Activated CD4-positive, alpha-beta T cell treated with anti-CD3 and anti-CD28 coated beads for 36 hours (primary cell): ENCODE data around the gene PKP3. TPM values are rescaled to one million over a fixed set of nuclear protein-coding genes. Genes with fewer than 3 reads are reported as not detected.
"Not testable (repeated sequence)": the region's sequence is repeated elsewhere in the genome, so short reads cannot be mapped to it uniquely, and the experiment has no call there.

ENCODE experiments used
- ATAC-seq: fragments of 200-7000 bp; cut with Tn5 transposase; one replicate; pipeline ENCODE4 v1.10.0; 2021; ENCODE audit warnings: mild to moderate bottlenecking, moderate library complexity
- CTCF ChIA-PET: fragments of 350-600 bp; sonication (Branson Sonifier 250); formaldehyde crosslinking; loops from one replicate; lab custom pipeline; 2021; ENCODE audit warnings: antibody characterized with exemption; lab: Charles Lee
- POLR2A ChIA-PET: fragments of 350-600 bp; sonication (Branson Sonifier 250); formaldehyde crosslinking; loops from one replicate; lab custom pipeline; 2021; ENCODE audit warnings: antibody characterized with exemption, inconsistent platforms; lab: Charles Lee
- DNase-seq: peaks from one replicate; pipeline ENCODE4 v3.0.0-alpha.2; 2020
- H3K27ac Mint-ChIP-seq: one replicate; pipeline ENCODE4 v1.8.0; 2021; ENCODE audit warnings: mixed read lengths
- H3K27me3 Mint-ChIP-seq: one replicate; pipeline ENCODE4 v1.8.0; 2021; ENCODE audit warnings: mixed read lengths
- H3K36me3 Mint-ChIP-seq: one replicate; pipeline ENCODE4 v1.8.0; 2021; ENCODE audit warnings: low read depth, mixed read lengths
- H3K4me1 Mint-ChIP-seq: one replicate; pipeline ENCODE4 v1.8.0; 2021; ENCODE audit warnings: mixed read lengths
- H3K4me3 Mint-ChIP-seq: one replicate; pipeline ENCODE4 v1.8.0; 2021; ENCODE audit warnings: mild to moderate bottlenecking, moderate library complexity, mixed read lengths
- H3K9me3 Mint-ChIP-seq: one replicate; pipeline ENCODE4 v1.8.0; 2021; ENCODE audit warnings: low read depth, mixed read lengths
- intact Hi-C, 2 experiments: fragments of 100-400 bp; cut with DNase I in 1 of 2; cut with micrococcal nuclease in 1 of 2; formaldehyde crosslinking; loops; one replicate each; pipeline versions ENCODE4 v1.14.2 to v1.15.1; 2022 to 2024; cut with DNase I, micrococcal nuclease
- total RNA-seq, 2 experiments: library from RNA; stranded (reverse); gene quantifications; one replicate each; pipeline ENCODE4 v1.2.3, GENCODE V29; 2021

The PKP3 gene
- total RNA-seq, 2 experiments from 2014 or later, result 0.07 to 0.18 TPM

DNA sequence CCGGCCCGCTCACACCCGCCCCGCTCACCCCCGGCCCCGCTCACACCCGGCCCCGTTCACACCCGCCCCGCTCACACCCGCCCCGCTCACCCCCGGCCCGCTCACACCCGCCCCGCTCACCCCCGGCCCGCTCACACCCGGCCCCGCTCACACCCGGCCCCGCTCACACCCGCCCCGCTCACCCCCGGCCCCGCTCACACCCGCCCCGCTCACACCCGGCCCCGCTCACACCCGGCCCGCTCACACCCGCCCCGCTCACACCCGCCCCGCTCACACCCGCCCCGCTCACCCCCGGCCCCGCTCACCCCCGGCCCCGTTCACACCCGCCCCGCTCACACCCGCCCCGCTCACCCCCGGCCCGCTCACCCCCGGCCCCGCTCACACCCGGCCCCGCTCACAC is 7.2 kb downstream of the PKP3 start:
- H3K36me3 Mint-ChIP-seq, DNase-seq, H3K9me3 Mint-ChIP-seq, POLR2A ChIA-PET, H3K27me3 Mint-ChIP-seq, CTCF ChIA-PET, H3K4me3 Mint-ChIP-seq, ATAC-seq, intact Hi-C loops, H3K27ac Mint-ChIP-seq, H3K4me1 Mint-ChIP-seq: not testable (repeated sequence)

DNA sequence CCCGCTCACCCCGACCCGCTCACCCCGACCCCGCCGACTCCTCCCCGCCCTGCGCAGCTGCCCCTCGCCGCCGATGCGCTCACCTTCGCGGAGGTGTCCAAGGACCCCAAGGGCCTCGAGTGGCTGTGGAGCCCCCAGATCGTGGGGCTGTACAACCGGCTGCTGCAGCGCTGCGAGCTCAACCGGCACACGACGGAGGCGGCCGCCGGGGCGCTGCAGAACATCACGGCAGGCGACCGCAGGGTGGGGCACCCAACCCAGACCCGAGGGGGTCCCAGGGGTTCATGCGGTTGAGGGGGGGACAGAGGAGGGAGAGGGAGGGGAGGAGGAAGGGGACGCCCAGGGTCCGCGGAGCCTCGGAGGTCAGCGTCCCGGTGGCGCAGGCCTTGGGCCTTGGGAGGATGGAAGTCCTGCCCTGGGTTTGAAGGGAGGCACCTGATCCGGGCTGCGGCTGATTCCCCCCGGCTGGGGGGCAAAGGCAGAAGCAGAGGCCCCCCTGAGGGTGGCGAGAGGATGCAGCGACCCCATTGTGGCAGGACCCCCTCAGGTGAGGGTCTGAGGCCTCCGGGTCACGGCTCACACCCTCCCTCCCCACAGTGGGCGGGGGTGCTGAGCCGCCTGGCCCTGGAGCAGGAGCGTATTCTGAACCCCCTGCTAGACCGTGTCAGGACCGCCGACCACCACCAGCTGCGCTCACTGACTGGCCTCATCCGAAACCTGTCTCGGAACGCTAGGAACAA is 9.2 kb downstream of the PKP3 start:
- no peaks in the 10 kb centered on the region for H3K9me3 Mint-ChIP-seq
- DNase-seq (no peak), ATAC-seq (no peak)
- H3K4me1 Mint-ChIP-seq, result peaks cover 9% of the 10 kb centered on the region
- POLR2A ChIA-PET, result interaction anchor here (0.6 kb wide), 1 partner anchor 73 kb away, joined by 3 read pairs; no protein-coding TSS in a partner anchor
- no peak overlapping the region for H3K27ac Mint-ChIP-seq
- intact Hi-C loops, result no loop called here
- H3K4me3 Mint-ChIP-seq, result no peak overlapping the region
- CTCF ChIA-PET, result interaction anchor here (0.5 kb wide), 1 partner anchor 19 kb away, joined by 3 read pairs; no protein-coding TSS in a partner anchor
- H3K27me3 Mint-ChIP-seq, result peaks cover 8% of the 10 kb centered on the region
- H3K36me3 Mint-ChIP-seq, result peaks cover 3% of the 10 kb centered on the region

DNA sequence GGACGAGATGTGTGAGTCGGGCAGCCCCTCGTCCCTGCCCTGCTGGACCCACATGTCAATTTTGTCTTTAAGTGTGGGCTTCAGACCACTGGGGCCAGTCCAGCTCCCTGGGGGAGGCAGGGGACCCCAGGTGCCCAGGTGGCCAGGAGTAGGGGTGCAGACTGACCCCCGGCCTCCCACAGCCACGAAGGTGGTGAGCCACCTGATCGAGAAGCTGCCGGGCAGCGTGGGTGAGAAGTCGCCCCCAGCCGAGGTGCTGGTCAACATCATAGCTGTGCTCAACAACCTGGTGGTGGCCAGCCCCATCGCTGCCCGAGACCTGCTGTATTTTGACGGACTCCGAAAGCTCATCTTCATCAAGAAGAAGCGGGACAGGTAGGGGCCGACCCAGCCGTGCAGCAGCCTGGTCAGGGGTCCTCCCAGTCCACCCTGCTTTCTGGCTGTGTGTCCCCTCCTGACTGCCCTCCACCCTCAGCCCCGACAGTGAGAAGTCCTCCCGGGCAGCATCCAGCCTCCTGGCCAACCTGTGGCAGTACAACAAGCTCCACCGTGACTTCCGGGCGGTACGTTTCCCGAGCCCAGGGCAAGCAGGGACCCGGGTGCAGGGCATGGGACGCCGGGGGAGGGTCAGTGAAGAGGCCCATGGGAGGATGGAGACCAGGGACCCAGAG is 9.9 kb downstream of the PKP3 start:
- peaks cover 9% of the 10 kb centered on the region for H3K4me1 Mint-ChIP-seq
- H3K36me3 Mint-ChIP-seq, result no peaks in the 10 kb centered on the region
- ATAC-seq, result no peak
- DNase-seq, result no peak
- no peaks in the 10 kb centered on the region for H3K9me3 Mint-ChIP-seq
- CTCF ChIA-PET, result interaction anchor here (0.5 to 0.6 kb wide), 2 partner anchors 18 to 289 kb away, joined by 3 read pairs; no protein-coding TSS in a partner anchor
- no peak overlapping the region for H3K4me3 Mint-ChIP-seq
- peaks cover 5% of the 10 kb centered on the region for H3K27me3 Mint-ChIP-seq
- H3K27ac Mint-ChIP-seq, result no peak overlapping the region
- intact Hi-C loops, result no loop called here
- POLR2A ChIA-PET, result interaction anchor here (0.6 kb wide), 1 partner anchor 73 kb away, joined by 3 read pairs; no protein-coding TSS in a partner anchor

DNA sequence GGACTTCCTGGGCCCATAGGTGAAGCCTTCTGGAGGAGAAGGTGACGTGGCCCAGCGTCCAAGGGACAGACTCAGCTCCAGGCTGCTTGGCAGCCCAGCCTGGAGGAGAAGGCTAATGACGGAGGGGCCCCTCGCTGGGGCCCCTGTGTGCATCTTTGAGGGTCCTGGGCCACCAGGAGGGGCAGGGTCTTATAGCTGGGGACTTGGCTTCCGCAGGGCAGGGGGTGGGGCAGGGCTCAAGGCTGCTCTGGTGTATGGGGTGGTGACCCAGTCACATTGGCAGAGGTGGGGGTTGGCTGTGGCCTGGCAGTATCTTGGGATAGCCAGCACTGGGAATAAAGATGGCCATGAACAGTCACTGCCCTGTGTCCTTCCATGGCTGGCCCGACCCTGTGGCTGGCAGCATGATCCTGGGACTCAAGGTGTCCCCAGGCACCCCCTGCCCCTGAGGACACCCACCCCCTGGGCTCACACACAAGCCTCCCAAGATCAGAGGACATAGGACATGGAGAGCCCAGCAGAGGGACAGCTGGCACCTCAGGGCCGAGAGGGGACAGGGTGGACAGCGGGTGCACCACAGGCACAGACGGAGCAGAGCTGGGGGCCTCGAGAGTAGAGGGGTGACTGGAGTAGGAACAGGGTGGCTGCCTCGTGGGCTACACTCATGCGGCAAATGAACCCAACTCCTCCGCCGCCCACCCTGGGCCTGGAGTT is 10.7 kb downstream of the PKP3 start:
- ChIA-PET POLR2A (no interaction called here), CTCF (no interaction called here)
- Mint-ChIP-seq H3K4me3 (no peak overlapping the region), H3K36me3 (no peaks in the 10 kb centered on the region), H3K9me3 (no peaks in the 10 kb centered on the region), H3K27me3 (peaks cover 2% of the 10 kb centered on the region), H3K4me1 (peaks cover 7% of the 10 kb centered on the region), H3K27ac (no peak overlapping the region)
- ATAC-seq (no peak), DNase-seq (no peak)
- intact Hi-C loops, result no loop called here

DNA sequence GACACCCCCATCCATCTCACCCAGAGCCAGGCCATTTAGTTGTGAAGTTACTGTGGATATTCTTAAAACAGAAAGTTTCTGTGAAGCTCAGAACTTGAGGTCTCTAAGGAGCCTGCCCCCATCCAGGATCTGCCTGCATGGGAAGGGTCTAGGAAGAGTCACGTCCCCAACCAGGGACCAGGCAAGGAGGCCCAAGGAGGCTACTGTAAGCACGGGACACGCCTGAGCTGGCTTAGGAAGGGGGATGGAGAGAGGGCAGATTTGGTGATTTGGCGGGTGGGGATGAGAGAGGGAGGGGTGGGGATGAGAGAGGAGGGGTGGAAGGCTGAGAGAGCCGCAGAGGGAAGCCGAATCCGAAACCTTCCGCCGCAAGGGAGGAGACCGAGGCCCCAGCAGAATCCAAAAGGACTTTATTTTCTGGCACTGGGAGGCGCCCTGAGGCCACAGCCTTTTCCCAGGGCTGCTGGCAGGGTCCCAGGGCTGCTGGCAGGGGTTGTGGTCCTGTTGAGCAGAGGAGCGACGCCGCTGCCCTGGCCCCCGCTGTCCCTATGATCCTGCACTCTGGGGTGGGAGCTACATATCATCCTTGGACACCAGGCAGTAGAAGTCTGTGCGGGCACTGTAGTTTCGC is 11.4 kb downstream of the PKP3 start:
- ATAC-seq, result no peak
- DNase-seq, result no peak
- CTCF ChIA-PET, result interaction anchor here (0.9 kb wide), 1 partner anchor 9 kb away, joined by 4 read pairs; no protein-coding TSS in a partner anchor
- peak overlapping the region; percentile 13 for H3K27ac Mint-ChIP-seq
- H3K27me3 Mint-ChIP-seq, result no peaks in the 10 kb centered on the region
- H3K4me1 Mint-ChIP-seq, result peaks cover 5% of the 10 kb centered on the region
- H3K36me3 Mint-ChIP-seq, result no peaks in the 10 kb centered on the region
- POLR2A ChIA-PET, result interaction anchor here (1.0 kb wide), 1 partner anchor 11 kb away, joined by 3 read pairs; no protein-coding TSS in a partner anchor
- H3K9me3 Mint-ChIP-seq, result no peaks in the 10 kb centered on the region
- H3K4me3 Mint-ChIP-seq, result peak overlapping the region; percentile 18
- intact Hi-C loops, result no loop called here

DNA sequence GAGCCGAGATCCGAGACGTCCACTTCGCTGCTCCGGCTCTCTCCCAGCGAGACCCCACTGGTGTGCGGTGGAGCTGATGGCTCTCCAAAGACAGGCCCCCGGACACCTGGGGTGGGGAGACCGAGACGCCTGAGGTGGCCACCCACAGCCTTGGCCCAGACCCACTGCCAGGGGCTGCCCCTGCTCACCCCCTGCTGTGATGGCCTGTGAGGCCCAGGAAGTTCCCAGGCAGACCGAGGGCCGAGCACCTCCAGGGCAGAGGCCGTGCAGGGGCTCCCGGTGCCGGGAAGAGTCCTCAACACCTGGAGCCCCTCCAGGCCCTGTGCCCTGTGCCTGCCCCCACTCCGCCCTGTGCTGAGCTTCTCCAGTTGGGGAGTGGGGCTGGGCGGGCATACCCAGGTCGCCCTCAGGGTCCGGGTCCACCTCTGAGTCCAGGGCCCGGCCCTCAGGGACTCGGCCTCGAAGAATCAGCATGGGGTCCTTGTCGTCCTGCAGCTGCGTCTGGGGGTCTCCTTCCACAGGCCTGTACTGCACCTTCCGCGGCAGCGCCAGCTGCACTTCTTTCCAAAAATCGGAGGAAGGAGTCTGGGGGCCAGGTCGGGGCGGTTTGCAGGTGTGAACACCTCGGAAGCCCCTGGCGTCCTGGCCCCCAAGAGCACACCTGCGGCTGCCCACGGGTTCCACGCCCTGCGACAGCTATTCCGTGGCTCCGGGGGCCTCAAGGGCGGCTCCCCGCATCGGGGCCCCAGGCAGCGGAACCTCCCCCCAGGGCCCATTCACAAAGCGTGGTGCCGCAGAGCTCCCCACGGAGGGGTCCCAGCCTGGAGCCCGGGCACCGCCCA is 12.2 kb downstream of the PKP3 start:
- Mint-ChIP-seq H3K4me3 (no peak overlapping the region), H3K27me3 (no peaks in the 10 kb centered on the region), H3K4me1 (peaks cover 5% of the 10 kb centered on the region), H3K27ac (peak overlapping the region; percentile 13), H3K36me3 (no peaks in the 10 kb centered on the region), H3K9me3 (no peaks in the 10 kb centered on the region)
- ChIA-PET CTCF (interaction anchor here (0.5 to 1.6 kb wide), 6 partner anchors 9 to 155 kb away, joined by 3 to 7 read pairs (median 4); no protein-coding TSS in a partner anchor), POLR2A (interaction anchor here (1.0 to 1.3 kb wide), 2 partner anchors 9 to 11 kb away, joined by 3 to 4 read pairs; no protein-coding TSS in a partner anchor)
- ATAC-seq, result no peak
- no peak for DNase-seq
- intact Hi-C loops, result loop anchor here in 1 of 2 experiments (2.0 kb wide), 1 partner anchor 43 kb away; no protein-coding TSS in a partner anchor

DNA sequence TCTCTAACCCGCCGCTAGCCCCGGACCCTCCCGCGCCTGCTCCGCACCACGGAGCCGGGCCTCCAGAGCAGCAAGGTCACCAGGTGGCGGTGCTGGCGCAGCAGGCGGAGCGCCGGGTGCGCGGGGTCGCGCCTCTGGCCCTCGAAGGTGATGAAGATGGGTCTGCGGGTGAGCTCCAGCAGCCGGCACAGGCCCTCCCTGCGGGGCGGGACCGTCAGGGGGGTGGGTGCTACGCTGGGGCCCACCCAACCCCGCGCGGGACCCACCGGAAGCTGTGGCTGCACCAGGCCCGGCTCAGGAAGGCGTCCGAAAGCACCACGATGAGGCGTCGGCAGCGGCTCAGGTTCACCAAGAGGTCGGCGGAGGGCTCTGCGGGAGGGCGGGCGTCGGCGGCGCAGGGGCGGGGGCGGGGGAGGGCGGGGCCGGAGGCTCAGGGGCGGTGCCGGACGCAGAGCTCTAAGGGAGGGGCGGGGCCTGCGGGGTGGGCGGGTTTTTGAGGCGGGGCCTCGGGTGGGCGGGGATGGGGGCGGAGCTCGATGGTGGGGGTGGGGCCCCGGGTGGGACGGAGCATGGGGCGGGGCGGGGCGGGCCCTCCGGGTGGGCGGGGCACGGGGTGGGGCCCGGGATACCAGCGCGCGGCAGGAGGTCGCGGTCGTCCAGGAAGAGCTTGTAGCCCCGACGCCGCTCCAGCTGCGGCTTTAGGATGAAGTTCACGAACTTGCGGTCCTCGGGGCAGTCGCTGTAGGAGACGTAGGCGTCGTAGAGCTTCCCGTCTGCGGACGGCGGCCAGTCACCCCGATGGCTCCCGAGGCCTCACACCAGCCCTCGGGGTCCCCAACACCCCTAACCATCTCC is 13.0 kb downstream of the PKP3 start:
- DNase-seq (peak; percentile 93), ATAC-seq (peak; percentile 90)
- Mint-ChIP-seq H3K4me1 (peaks cover 5% of the 10 kb centered on the region), H3K27me3 (no peaks in the 10 kb centered on the region), H3K27ac (no peak overlapping the region), H3K4me3 (no peak overlapping the region), H3K9me3 (no peaks in the 10 kb centered on the region), H3K36me3 (no peaks in the 10 kb centered on the region)
- CTCF ChIA-PET, result interaction anchor here (0.5 to 1.6 kb wide), 11 partner anchors 9 to 170 kb away, joined by 3 to 7 read pairs (median 4); partner anchors contain the start of genes ANO9 and PSMD13
- intact Hi-C loops, result loop anchor here (1.0 to 2.0 kb wide), 10 partner anchors 41 to 288 kb away; partner anchors contain the start of genes BET1L (in 1 of the 2), DEAF1 (in 1 of the 2), HRAS (in 1 of the 2) and PHRF1 (in 1 of the 2)
- POLR2A ChIA-PET, result interaction anchor here (1.0 to 1.4 kb wide), 3 partner anchors 10 kb away, joined by 3 to 7 read pairs (median 4); no protein-coding TSS in a partner anchor

DNA sequence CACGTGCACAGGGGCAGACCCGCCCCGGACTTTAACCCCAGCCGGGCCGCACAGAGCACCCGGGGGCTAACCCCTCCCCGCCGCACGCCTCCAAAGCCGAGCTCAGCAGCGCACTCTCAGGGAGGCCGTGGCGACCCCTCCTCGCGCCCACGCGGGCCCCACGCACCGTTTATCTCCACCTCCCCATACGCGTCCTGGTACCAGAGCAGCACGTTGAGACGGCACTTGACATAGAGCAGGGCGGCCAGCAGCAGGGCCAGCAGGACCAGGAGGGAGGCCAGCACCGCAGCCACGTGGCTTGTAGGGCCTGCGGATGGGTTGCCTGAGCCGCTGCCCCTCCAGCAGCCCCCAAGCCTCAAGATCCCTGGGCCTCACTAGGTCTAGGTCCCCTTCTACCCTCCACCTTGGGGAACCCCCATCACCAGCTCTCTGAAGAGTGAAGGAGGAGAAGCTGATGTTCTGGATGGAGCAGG is 13.7 kb downstream of the PKP3 start:
- no peaks in the 10 kb centered on the region for H3K27me3 Mint-ChIP-seq
- H3K4me1 Mint-ChIP-seq, result peaks cover 6% of the 10 kb centered on the region
- H3K36me3 Mint-ChIP-seq, result no peaks in the 10 kb centered on the region
- intact Hi-C loops, result loop anchor here (1.0 to 2.0 kb wide), 10 partner anchors 41 to 288 kb away; partner anchors contain the start of genes BET1L (in 1 of the 2), DEAF1 (in 1 of the 2), HRAS (in 1 of the 2) and PHRF1 (in 1 of the 2)
- H3K27ac Mint-ChIP-seq, result no peak overlapping the region
- H3K4me3 Mint-ChIP-seq, result no peak overlapping the region
- CTCF ChIA-PET, result interaction anchor here (0.6 to 1.5 kb wide), 6 partner anchors 11 to 142 kb away, joined by 3 to 7 read pairs (median 4); partner anchors contain the start of gene ANO9
- no peaks in the 10 kb centered on the region for H3K9me3 Mint-ChIP-seq
- POLR2A ChIA-PET, result interaction anchor here (1.3 to 1.4 kb wide), 2 partner anchors 9 to 11 kb away, joined by 4 to 7 read pairs; no protein-coding TSS in a partner anchor
- ATAC-seq (no peak), DNase-seq (no peak)
